RWPE1 (cell line): ENCODE data around the gene ENAH.

Experiments
- CTCF ChIA-PET: fragments of 350-600 bp; sonication (Branson Sonifier 250); formaldehyde crosslinking; extraction: SDS; loops from one replicate; lab custom pipeline; 2021; lab: Yijun Ruan, JAX
- POLR2A ChIA-PET: fragments of 400-600 bp; formaldehyde crosslinking; extraction: SDS; loops from one replicate; lab custom pipeline; 2020; ENCODE audit warnings: antibody characterized with exemption; ENCODE audit not compliant: low non-redundant PET; lab: Yijun Ruan, JAX
- DNase-seq: peaks from one replicate; pipeline ENCODE4 v3.0.0; 2012; ENCODE audit warnings: low spot score
- H3K27ac ChIP-seq: fragments of 450-650 bp; 2 replicates; pipeline ENCODE4 v1.5.1; 2017
- CTCF ChIP-seq: fragments of 450-650 bp; conservative IDR thresholded peaks from 2 replicates; pipeline ENCODE4 v1.5.1; 2017; ENCODE audit warnings: low read depth, mild to moderate bottlenecking

ENAH gene

DNA sequence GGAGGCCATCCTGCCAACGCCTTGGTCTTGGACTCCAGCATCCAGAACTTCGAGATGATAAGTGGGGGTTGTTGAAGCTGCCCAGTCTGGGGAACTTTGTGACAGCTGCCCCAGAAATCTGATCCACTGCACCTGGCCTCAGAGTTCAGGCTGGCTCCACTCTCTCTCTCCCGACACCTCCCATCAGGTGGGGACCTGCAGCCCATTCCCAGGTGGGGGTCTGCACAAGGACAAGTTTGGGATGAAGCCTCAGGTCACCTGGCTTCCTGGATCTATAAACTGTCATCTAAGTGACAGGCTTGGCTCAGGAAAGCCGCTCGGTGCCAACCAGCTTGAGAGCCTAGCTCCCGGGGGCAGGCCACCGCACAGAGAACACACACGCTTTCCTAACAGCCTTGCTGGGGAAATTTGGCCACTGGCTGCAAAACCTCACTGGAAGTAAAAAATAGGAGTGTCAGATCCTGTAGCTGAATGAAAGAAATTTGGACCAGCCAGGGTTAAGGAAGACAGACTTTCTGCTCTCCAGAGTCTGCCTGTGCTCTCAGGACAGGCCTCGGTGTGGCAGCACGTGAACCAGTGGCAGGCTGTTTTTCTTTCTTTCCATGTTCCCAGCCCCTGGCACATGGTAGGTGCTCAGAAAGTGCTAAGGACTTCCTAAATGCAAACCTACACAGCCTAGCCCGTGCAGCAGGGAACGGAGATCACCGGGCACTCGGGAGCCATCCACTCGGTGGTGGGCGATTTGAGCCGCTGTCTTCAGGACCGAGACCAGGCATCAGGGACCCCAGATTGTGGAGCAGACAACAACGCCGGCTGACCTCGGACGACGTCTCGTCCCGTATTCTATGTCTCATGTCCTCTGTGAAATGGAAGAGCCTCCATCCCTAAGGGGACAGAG lies 182.5 kb downstream of the ENAH start:
- POLR2A ChIA-PET: interaction anchor here (0.5 kb wide), 1 partner anchor 1882 kb away, joined by 10 read pairs; no protein-coding TSS in a partner anchor
- DNase-seq: no peak
- no peak overlapping the region for H3K27ac ChIP-seq
- CTCF ChIA-PET: interaction anchor here (2.0 kb wide), 1 partner anchor 10 kb away, joined by 7 read pairs; no protein-coding TSS in a partner anchor
- TF ChIP-seq CTCF: no peak

GRCh38 chr1:225469051-225469450 lies 183.9 kb downstream of the ENAH start:
- no peak overlapping the region for H3K27ac ChIP-seq
- CTCF ChIA-PET: interaction anchor here (1.1 kb wide), 1 partner anchor 519 kb away, joined by 3 read pairs; no protein-coding TSS in a partner anchor
- no peak for TF ChIP-seq CTCF
- POLR2A ChIA-PET: no interaction called here
- no peak for DNase-seq

GRCh38 chr1:225468270-225469020 lies 184.5 kb downstream of the ENAH start:
- ChIA-PET CTCF (interaction anchor here (0.6 to 1.1 kb wide), 4 partner anchors 357 to 519 kb away, joined by 3 to 4 read pairs (median 3); no protein-coding TSS in a partner anchor), POLR2A (no interaction called here)
- no peak overlapping the region for H3K27ac ChIP-seq
- TF ChIP-seq CTCF: no peak
- DNase-seq: no peak

DNA sequence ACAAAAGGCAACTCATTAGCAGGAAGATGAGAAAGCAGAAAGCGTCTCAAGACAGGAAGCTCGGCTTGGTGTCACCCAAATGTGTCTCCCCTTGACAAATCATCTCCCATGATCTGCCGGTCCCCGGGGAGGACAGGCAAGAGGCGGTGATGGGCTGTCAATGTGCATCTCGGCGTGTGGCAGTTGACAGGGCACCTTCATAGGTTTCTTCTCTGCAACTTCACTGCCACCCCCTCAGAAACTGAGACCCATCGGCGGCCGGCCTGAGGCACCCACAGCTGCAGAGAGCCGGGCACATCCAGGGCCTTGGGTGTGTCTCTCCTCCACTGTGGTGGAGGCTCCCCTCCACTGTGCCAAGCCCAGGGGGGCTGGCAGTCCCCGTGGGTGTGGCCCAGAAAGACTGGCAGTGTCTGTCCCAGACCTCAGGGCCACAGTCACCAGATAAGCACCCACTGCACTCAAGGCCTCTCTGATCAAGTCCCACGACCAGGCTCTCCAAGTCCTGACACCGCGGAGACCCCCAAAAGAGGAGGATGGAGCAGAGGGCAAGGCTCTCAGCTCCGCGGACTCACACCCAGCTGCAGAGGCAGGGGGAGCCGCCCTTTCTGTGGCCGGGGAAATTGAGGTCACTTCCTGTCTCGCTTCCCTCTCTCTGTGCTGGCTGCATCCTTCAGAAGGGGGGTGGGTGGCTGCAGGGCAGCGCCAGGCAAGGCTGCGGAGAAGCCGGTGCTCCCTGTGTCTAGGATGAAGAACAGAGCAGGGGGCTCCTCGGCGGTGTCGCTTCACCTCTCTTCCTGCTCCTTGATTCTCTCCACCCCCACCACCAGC lies 185.5 kb downstream of the ENAH start:
- DNase-seq: no peak
- POLR2A ChIA-PET: no interaction called here
- CTCF ChIA-PET: interaction anchor here (0.6 to 0.8 kb wide), 3 partner anchors 9 to 358 kb away, joined by 4 read pairs; no protein-coding TSS in a partner anchor
- no peak for TF ChIP-seq CTCF
- H3K27ac ChIP-seq: no peak overlapping the region

DNA sequence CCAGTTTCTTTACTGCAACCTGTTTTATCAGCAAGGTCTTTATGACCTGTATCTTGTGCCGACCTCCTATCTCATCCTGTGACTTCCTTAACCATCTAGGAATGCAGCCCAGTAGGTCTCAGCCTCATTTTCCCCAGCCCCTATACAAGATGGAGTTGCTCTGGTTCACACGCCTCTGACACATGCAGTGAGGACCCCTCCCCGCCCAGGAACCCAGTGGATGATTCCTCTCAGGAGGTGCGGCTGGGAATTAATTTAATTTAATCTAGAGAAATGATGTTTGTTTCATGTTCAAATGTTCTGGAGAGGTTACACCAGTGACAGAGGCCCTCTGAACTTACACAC lies 186.1 kb downstream of the ENAH start:
- TF ChIP-seq CTCF: no peak

More for the DNA sequence above, 186.1 kb downstream of the ENAH start:
- ChIA-PET CTCF (interaction anchor here (0.6 kb wide), 1 partner anchor 34 kb away, joined by 4 read pairs; no protein-coding TSS in a partner anchor), POLR2A (no interaction called here)
- no peak for DNase-seq
- no peak overlapping the region for H3K27ac ChIP-seq
